Measurements from ENCODE around the gene STK32B. TPM values are rescaled to one million over a fixed set of nuclear protein-coding genes. Genes with fewer than 3 reads are reported as not detected.

The STK32B gene
- polyA plus RNA-seq, 2 of the 4 experiments (the other 2 are of a cell fraction), result 7.6 to 12.1 TPM

- ATAC-seq (no peak), DNase-seq (ENCODE audit: low read depth in 1 of 2, low spot score in 1 of 2) (no peak), FAIRE-seq (no peak)
- Histone ChIP-seq H3K4me2 (no peak overlapping the region), H3K4me1 (no peaks in the 10 kb centered on the region), H3K9me3 (no peaks in the 10 kb centered on the region), H3K4me3 (no peak overlapping the region), H3K27ac (no peak overlapping the region)
- no peak for TF ChIP-seq RCOR1 (IDR thresholded peaks at IDR 0.05; ENCODE audit: low read depth, low read length)
- TF ChIP-seq RAD21 (conservative IDR thresholded peaks at IDR 0.05 in 1 of 2, IDR thresholded peaks at IDR 0.05 in 1 of 2), result no peak
- POLR2A ChIA-PET, result no interaction called here
- WGBS (ENCODE audit: missing lambda C conversion rate), result 85% methylated on average over 7 of the region's 7 CpGs
- CTCF ChIA-PET, result no interaction called here
Observed at GRCh38 chr4:5198656-5199541, 147.6 kb downstream of the STK32B start.

DNA sequence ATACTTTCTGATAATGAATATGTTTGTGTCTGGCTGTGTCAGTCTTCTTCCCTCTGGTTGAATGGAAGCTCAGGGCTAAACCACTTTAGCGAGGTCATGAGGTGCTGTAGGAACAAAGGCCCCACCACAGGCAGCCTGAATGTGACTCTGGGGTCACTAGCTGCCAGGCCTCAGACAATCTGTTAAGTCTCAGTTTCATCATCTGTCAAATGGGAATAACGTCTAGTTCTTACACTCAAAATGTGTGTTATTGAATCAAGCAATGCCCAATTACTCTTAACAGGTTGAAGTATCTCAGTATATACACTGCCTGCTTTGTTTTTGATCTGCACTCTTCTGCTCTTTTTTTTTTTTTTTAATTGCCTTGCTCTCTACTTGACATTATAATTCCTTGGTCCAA, 148.6 kb downstream of the STK32B start:
- TF ChIP-seq RARB (CRISPR knock-in tag; IDR thresholded peaks at IDR 0.05) (no peak), BCL3 (IDR thresholded peaks at IDR 0.05) (no peak), ZC3H11A (IDR thresholded peaks at IDR 0.05) (no peak), MAFK (IDR thresholded peaks at IDR 0.05; ENCODE audit: partially characterized antibody) (no peak), HOXA7 (CRISPR knock-in tag; IDR thresholded peaks at IDR 0.05) (no peak), CBX8 (IDR thresholded peaks at IDR 0.05) (no peak), CTCF (IDR thresholded peaks at IDR 0.05) (no peak), CHD4 (IDR thresholded peaks at IDR 0.05; ENCODE audit: borderline replicate concordance) (no peak), TP53 (CRISPR knock-in tag; IDR thresholded peaks at IDR 0.05) (no peak), CBX2 (IDR thresholded peaks at IDR 0.05; ENCODE audit: borderline replicate concordance, low read depth) (no peak), EP300 (IDR thresholded peaks at IDR 0.05) (no peak), BHLHE40 (IDR thresholded peaks at IDR 0.05; ENCODE audit: low read depth, low read length) (no peak)
- TF ChIP-seq, protein P1, sequence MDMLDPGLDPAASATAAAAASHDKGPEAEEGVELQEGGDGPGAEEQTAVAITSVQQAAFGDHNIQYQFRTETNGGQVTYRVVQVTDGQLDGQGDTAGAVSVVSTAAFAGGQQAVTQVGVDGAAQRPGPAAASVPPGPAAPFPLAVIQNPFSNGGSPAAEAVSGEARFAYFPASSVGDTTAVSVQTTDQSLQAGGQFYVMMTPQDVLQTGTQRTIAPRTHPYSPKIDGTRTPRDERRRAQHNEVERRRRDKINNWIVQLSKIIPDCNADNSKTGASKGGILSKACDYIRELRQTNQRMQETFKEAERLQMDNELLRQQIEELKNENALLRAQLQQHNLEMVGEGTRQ (IDR thresholded peaks at IDR 0.05), result no peak
- 73% methylated on average over 1 of the region's 2 CpGs for WGBS (ENCODE audit: missing lambda C conversion rate)
- FAIRE-seq, result no peak

GRCh38 chr4:5200513-5200912, 149.2 kb downstream of the STK32B start:
- no peak overlapping the region for H3K27ac ChIP-seq
- H3K4me1 ChIP-seq, result 0 out of 3 replicates have a peak, but pooled peaks cover 5% of the 10 kb centered on the region
- CTCF ChIA-PET, result no interaction called here
- DNase-seq (ENCODE audit: low read depth in 1 of 2, low spot score in 1 of 2), result no peak
- no peak for ATAC-seq
- H3K9me3 ChIP-seq, result no peaks in the 10 kb centered on the region
- 92% methylated on average over 3 of the region's 3 CpGs for WGBS (ENCODE audit: missing lambda C conversion rate)
- no peak overlapping the region for H3K4me2 ChIP-seq
- FAIRE-seq, result no peak
- POLR2A ChIA-PET, result no interaction called here
- no peak overlapping the region for H3K4me3 ChIP-seq
- TF ChIP-seq ZFP36 (IDR thresholded peaks at IDR 0.05; ENCODE audit: borderline replicate concordance, partially characterized antibody), result no peak
- TF ChIP-seq HEYL (CRISPR knock-in tag; IDR thresholded peaks at IDR 0.05), result no peak
- TF ChIP-seq FOSB (CRISPR knock-in tag; IDR thresholded peaks at IDR 0.05), result no peak
- TF ChIP-seq, protein P2, sequence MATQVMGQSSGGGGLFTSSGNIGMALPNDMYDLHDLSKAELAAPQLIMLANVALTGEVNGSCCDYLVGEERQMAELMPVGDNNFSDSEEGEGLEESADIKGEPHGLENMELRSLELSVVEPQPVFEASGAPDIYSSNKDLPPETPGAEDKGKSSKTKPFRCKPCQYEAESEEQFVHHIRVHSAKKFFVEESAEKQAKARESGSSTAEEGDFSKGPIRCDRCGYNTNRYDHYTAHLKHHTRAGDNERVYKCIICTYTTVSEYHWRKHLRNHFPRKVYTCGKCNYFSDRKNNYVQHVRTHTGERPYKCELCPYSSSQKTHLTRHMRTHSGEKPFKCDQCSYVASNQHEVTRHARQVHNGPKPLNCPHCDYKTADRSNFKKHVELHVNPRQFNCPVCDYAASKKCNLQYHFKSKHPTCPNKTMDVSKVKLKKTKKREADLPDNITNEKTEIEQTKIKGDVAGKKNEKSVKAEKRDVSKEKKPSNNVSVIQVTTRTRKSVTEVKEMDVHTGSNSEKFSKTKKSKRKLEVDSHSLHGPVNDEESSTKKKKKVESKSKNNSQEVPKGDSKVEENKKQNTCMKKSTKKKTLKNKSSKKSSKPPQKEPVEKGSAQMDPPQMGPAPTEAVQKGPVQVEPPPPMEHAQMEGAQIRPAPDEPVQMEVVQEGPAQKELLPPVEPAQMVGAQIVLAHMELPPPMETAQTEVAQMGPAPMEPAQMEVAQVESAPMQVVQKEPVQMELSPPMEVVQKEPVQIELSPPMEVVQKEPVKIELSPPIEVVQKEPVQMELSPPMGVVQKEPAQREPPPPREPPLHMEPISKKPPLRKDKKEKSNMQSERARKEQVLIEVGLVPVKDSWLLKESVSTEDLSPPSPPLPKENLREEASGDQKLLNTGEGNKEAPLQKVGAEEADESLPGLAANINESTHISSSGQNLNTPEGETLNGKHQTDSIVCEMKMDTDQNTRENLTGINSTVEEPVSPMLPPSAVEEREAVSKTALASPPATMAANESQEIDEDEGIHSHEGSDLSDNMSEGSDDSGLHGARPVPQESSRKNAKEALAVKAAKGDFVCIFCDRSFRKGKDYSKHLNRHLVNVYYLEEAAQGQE (IDR thresholded peaks at IDR 0.05), result no peak
- TF ChIP-seq CBX2 (IDR thresholded peaks at IDR 0.05; ENCODE audit: borderline replicate concordance, low read depth), result no peak
- TF ChIP-seq JUN (IDR thresholded peaks at IDR 0.05), result no peak
- TF ChIP-seq PHF8 (IDR thresholded peaks at IDR 0.05; ENCODE audit: borderline replicate concordance, low read depth), result no peak
- TF ChIP-seq, protein P3, sequence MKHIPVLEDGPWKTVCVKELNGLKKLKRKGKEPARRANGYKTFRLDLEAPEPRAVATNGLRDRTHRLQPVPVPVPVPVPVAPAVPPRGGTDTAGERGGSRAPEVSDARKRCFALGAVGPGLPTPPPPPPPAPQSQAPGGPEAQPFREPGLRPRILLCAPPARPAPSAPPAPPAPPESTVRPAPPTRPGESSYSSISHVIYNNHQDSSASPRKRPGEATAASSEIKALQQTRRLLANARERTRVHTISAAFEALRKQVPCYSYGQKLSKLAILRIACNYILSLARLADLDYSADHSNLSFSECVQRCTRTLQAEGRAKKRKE (CRISPR knock-in tag; IDR thresholded peaks at IDR 0.05; ENCODE audit: low read depth), result no peak
- TF ChIP-seq, protein P4, sequence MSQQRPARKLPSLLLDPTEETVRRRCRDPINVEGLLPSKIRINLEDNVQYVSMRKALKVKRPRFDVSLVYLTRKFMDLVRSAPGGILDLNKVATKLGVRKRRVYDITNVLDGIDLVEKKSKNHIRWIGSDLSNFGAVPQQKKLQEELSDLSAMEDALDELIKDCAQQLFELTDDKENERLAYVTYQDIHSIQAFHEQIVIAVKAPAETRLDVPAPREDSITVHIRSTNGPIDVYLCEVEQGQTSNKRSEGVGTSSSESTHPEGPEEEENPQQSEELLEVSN (IDR thresholded peaks at IDR 0.05; ENCODE audit: borderline replicate concordance, low read depth), result no peak
- no peak for TF ChIP-seq CEBPB (IDR thresholded peaks at IDR 0.05)

More for the DNA sequence above, 148.6 kb downstream of the STK32B start:
- ATAC-seq (no peak), DNase-seq (ENCODE audit: low read depth in 1 of 2, low spot score in 1 of 2) (no peak)
- Histone ChIP-seq H3K9me3 (no peaks in the 10 kb centered on the region), H3K4me1 (0 out of 3 replicates have a peak, but pooled peaks cover 4% of the 10 kb centered on the region), H3K4me3 (no peak overlapping the region), H3K4me2 (no peak overlapping the region), H3K27ac (no peak overlapping the region)
- POLR2A ChIA-PET, result no interaction called here
- CTCF ChIA-PET, result no interaction called here

All from A549 (cell line).